Mucosa of descending colon (tissue), 3 donors: ENCODE data around the gene STK32A. TPM values are rescaled to one million over a fixed set of nuclear protein-coding genes. Genes with fewer than 3 reads are reported as not detected.
"Not testable (repeated sequence)": the region's sequence is repeated elsewhere in the genome, so short reads cannot be mapped to it uniquely, and the experiment has no call there.

Experiments
- ATAC-seq: fragments of 200-7000 bp; cut with Tn5 transposase; one replicate; pipeline ENCODE4 v1.9.1; 2020; ENCODE audit warnings: mild to moderate bottlenecking, moderate library complexity
- DNase-seq, 3 donors: peaks; one replicate each; pipeline ENCODE4 v3.0.0-alpha.2; 2020
- H3K36me3 ChIP-seq: fragments of 200-600 bp; one replicate; pipeline ENCODE4 v1.8.0; 2021; ENCODE audit warnings: low read depth, mild to moderate bottlenecking
- H3K4me1 ChIP-seq: fragments of 200-600 bp; one replicate; pipeline ENCODE4 v1.8.0; 2021; ENCODE audit warnings: low read depth, mild to moderate bottlenecking
- H3K4me3 ChIP-seq: fragments of 200-600 bp; one replicate; pipeline ENCODE4 v1.8.0; 2021; ENCODE audit warnings: mild to moderate bottlenecking
- H3K9me3 ChIP-seq: fragments of 200-600 bp; one replicate; pipeline ENCODE4 v1.8.0; 2021; ENCODE audit warnings: mild to moderate bottlenecking
- CTCF ChIP-seq: fragments of 200-600 bp; IDR thresholded peaks from one replicate; pipeline ENCODE4 v1.8.0; 2022; ENCODE audit warnings: antibody characterized with exemption, mild to moderate bottlenecking
- intact Hi-C, 2 donors: fragments of 100-400 bp; cut with DNase I in 1 of 2; cut with micrococcal nuclease in 1 of 2; formaldehyde crosslinking; loops; one replicate each; pipeline versions ENCODE4 v1.11.0 to v1.11.1; 2022; cut with DNase I, micrococcal nuclease
- total RNA-seq, 3 donors: library from RNA; stranded (reverse); fragmentation: NEBNext Ultra II Directional in 2 of 3; extraction: Animal tissue kit (Norgen Biotek cat#: 25700) in 2 of 3; gene quantifications; one replicate each; pipeline versions ENCODE4 v1.2.1 to v1.2.4, GENCODE V29; 2021 to 2023
- donor health status: DM: no; HTN: no; CAD: no; lungs with moderate emphysema.
- donor health status: DM: no; HTN: no; CAD: no.
- donor health status: DM: no; HTN: yes; CAD: no.

The STK32A gene
- total RNA-seq, 3 donors from 2014 or later, result 0.43 to 4.0 (median 0.65) TPM

- Histone ChIP-seq H3K36me3 (no peaks in the 10 kb centered on the region), H3K9me3 (no peaks in the 10 kb centered on the region), H3K4me1 (no peaks in the 10 kb centered on the region), H3K4me3 (no peak overlapping the region)
- no peak for DNase-seq
- TF ChIP-seq CTCF, result no peak
- ATAC-seq, result no peak
- intact Hi-C loops, result no loop called here
Measured at GRCh38 chr5:147348451-147348850, 113.6 kb downstream of the STK32A start.

- Histone ChIP-seq H3K4me1 (no peaks in the 10 kb centered on the region), H3K9me3 (no peaks in the 10 kb centered on the region), H3K4me3 (no peak overlapping the region), H3K36me3 (no peaks in the 10 kb centered on the region)
- intact Hi-C loops, result no loop called here
- DNase-seq (no peak), ATAC-seq (no peak)
- no peak for TF ChIP-seq CTCF
Measured at GRCh38 chr5:147349241-147349640, 114.4 kb downstream of the STK32A start.

GRCh38 chr5:147359101-147359500 lies 124.3 kb downstream of the STK32A start:
- TF ChIP-seq CTCF, result no peak
- H3K4me3 ChIP-seq, result no peak overlapping the region
- DNase-seq, result no peak
- H3K36me3 ChIP-seq, result no peaks in the 10 kb centered on the region
- ATAC-seq, result no peak
- no peaks in the 10 kb centered on the region for H3K4me1 ChIP-seq
- intact Hi-C loops, result no loop called here
- H3K9me3 ChIP-seq, result no peaks in the 10 kb centered on the region

- Histone ChIP-seq H3K4me1 (no peaks in the 10 kb centered on the region), H3K4me3 (no peak overlapping the region), H3K9me3 (no peaks in the 10 kb centered on the region), H3K36me3 (no peaks in the 10 kb centered on the region)
- ATAC-seq (no peak), DNase-seq (no peak)
- no peak for TF ChIP-seq CTCF
- intact Hi-C loops, result no loop called here
Measured at GRCh38 chr5:147359581-147359980, 124.8 kb downstream of the STK32A start.

GRCh38 chr5:147360816-147361215 lies 126.0 kb downstream of the STK32A start:
- TF ChIP-seq CTCF, result no peak
- no peak for ATAC-seq

GRCh38 chr5:147361441-147362175 lies 126.8 kb downstream of the STK32A start:
- no peak for TF ChIP-seq CTCF
- intact Hi-C loops, result no loop called here

More at GRCh38 chr5:147360816-147361215, 126.0 kb downstream of the STK32A start:
- Histone ChIP-seq H3K9me3 (no peaks in the 10 kb centered on the region), H3K4me3 (no peak overlapping the region), H3K36me3 (no peaks in the 10 kb centered on the region), H3K4me1 (no peaks in the 10 kb centered on the region)
- intact Hi-C loops, result no loop called here
- no peak for DNase-seq

GRCh38 chr5:147367381-147367780 lies 132.6 kb downstream of the STK32A start:
- H3K4me3 ChIP-seq, intact Hi-C loops, H3K36me3 ChIP-seq, H3K9me3 ChIP-seq, ATAC-seq, H3K4me1 ChIP-seq, DNase-seq: not testable (repeated sequence)

More at GRCh38 chr5:147361441-147362175, 126.8 kb downstream of the STK32A start:
- no peaks in the 10 kb centered on the region for H3K36me3 ChIP-seq
- H3K4me3 ChIP-seq, result no peak overlapping the region
- H3K9me3 ChIP-seq, result no peaks in the 10 kb centered on the region
- DNase-seq (no peak), ATAC-seq (no peak)
- H3K4me1 ChIP-seq, result no peaks in the 10 kb centered on the region
